HCT116 (cell line): Measurements from ENCODE around the gene DTD1.

Experiments used
- CTCF ChIP-seq, 3 experiments: fragments of 200-600 bp in 1 of 3; sonication (generic) in 1 of 3; IDR thresholded peaks in 2 of 3; conservative IDR thresholded peaks in 1 of 3; 2 replicates each; pipeline ENCODE4 v1.5.1; 2012 to 2017; ENCODE audit warnings: low read depth in 2 of 3, low read length in 2 of 3, antibody characterized with exemption in 1 of 3, borderline replicate concordance in 1 of 3, control low read depth in 1 of 3, mild to moderate bottlenecking in 1 of 3, mixed read lengths in 1 of 3, mixed run types in 1 of 3, moderate library complexity in 1 of 3; ENCODE audit not compliant: insufficient read depth in 1 of 3
- EGR1 ChIP-seq: IDR thresholded peaks from 2 replicates; pipeline ENCODE4 v1.6.1; 2012; ENCODE audit warnings: low read depth
- JUND ChIP-seq: IDR thresholded peaks from 2 replicates; pipeline ENCODE4 v1.6.1; 2012

- TF ChIP-seq CTCF (IDR thresholded peaks at IDR 0.05 in 2 of 3, conservative IDR thresholded peaks at IDR 0.05 in 1 of 3; ENCODE audit: borderline replicate concordance in 1 of 3, insufficient read depth in 1 of 3, low read depth in 2 of 3, low read length in 2 of 3) (no peak), EGR1 (no peak), JUND (no peak)
These were observed 59.9 kb downstream of the DTD1 start for GRCh38 chr20:18647777-18648176.
